HL-60 (cell line): Measurements from ENCODE around the gene PCP4.

Experiments
- DNase-seq, 2 experiments: peaks; one replicate each; pipeline ENCODE4 v3.0.0-alpha.2; 2010 to 2020; ENCODE audit warnings: low read depth in 1 of 2, low spot score in 1 of 2
- H3K27ac ChIP-seq: fragments of 250-450 bp; sonication (Bioruptor Pico); replicated peaks from 2 replicates; pipeline ENCODE4 v1.5.1; 2020; ENCODE audit warnings: mild to moderate bottlenecking, moderate library complexity
- H3K27me3 ChIP-seq: fragments of 250-450 bp; sonication (Bioruptor Pico); 2 replicates; pipeline ENCODE4 v1.5.1; 2021; ENCODE audit warnings: mild to moderate bottlenecking, moderate library complexity; ENCODE audit not compliant: insufficient read depth, poor library complexity, severe bottlenecking
- H3K4me3 ChIP-seq: replicated peaks from 2 replicates; pipeline ENCODE4 v1.5.1; 2011; ENCODE audit warnings: mild to moderate bottlenecking, control low read depth, low read length; ENCODE audit not compliant: insufficient read depth
- CTCF ChIP-seq: IDR thresholded peaks from one replicate; pipeline ENCODE4 v1.5.1; 2011; ENCODE audit warnings: low read length, control low read depth, inconsistent platforms; ENCODE audit not compliant: insufficient read depth
- GABPA ChIP-seq: IDR thresholded peaks from 2 replicates; pipeline ENCODE4 v1.6.1; 2012; ENCODE audit warnings: low read depth
- POLR2AphosphoS5 ChIP-seq: IDR thresholded peaks from 2 replicates; pipeline ENCODE4 v1.6.1; 2012; ENCODE audit warnings: low read depth
- REST ChIP-seq: IDR thresholded peaks from 2 replicates; pipeline ENCODE4 v1.6.1; 2012; ENCODE audit warnings: low read depth; ENCODE audit not compliant: insufficient replicate concordance
- SPI1 ChIP-seq: IDR thresholded peaks from 2 replicates; pipeline ENCODE4 v1.6.1; 2012; ENCODE audit warnings: low read depth, mild to moderate bottlenecking, borderline replicate concordance

Gene PCP4

GRCh38 chr21:39847877-39848276 is 19.4 kb upstream of the PCP4 start:
- Histone ChIP-seq H3K27ac (no peak overlapping the region), H3K27me3 (no peaks in the 10 kb centered on the region), H3K4me3 (no peak overlapping the region)
- DNase-seq: no peak
- TF ChIP-seq REST: no peak
- TF ChIP-seq POLR2AphosphoS5: no peak
- TF ChIP-seq CTCF: no peak
- TF ChIP-seq SPI1: no peak
- TF ChIP-seq GABPA: no peak

GRCh38 chr21:39849014-39849655 is 18.1 kb upstream of the PCP4 start:
- H3K27me3 ChIP-seq: no peaks in the 10 kb centered on the region
- no peak for DNase-seq
- TF ChIP-seq GABPA (no peak), SPI1 (no peak), REST (no peak), POLR2AphosphoS5 (no peak), CTCF (no peak)
- no peak overlapping the region for H3K4me3 ChIP-seq
- no peak overlapping the region for H3K27ac ChIP-seq

- Histone ChIP-seq H3K27ac (no peak overlapping the region), H3K27me3 (no peaks in the 10 kb centered on the region), H3K4me3 (no peak overlapping the region)
- no peak for DNase-seq
- no peak for TF ChIP-seq SPI1
- no peak for TF ChIP-seq CTCF
- no peak for TF ChIP-seq POLR2AphosphoS5
- TF ChIP-seq REST: no peak
- TF ChIP-seq GABPA: no peak
Observed at GRCh38 chr21:39850333-39850732, 16.9 kb upstream of the PCP4 start.
